Right renal pelvis (tissue), 4 donors: ENCODE results near the gene ALDH3B2. TPM values are rescaled to one million over a fixed set of nuclear protein-coding genes. Genes with fewer than 3 reads are reported as not detected.
A peak's percentile ranks its signal among the peaks of the same experiment; 100 is the strongest.

Experiments used
- DNase-seq, 4 donors: peaks; one replicate each; pipeline ENCODE4 v3.0.0-alpha.2; 2013; ENCODE audit warnings: low read depth in 4 of 4, low spot score in 3 of 4, missing footprints in 1 of 4
- polyA plus RNA-seq, 4 donors: library from polyadenylated mRNA; unstranded; fragments of 120-200 nt; gene quantifications; one replicate each; pipeline ENCODE4 v1.2.1, GENCODE V29; 2013; ENCODE audit not compliant: insufficient read length in 4 of 4

Gene ALDH3B2
- polyA plus RNA-seq, 4 donors: 1.9 to 4.8 (median 3.1) TPM

DNA sequence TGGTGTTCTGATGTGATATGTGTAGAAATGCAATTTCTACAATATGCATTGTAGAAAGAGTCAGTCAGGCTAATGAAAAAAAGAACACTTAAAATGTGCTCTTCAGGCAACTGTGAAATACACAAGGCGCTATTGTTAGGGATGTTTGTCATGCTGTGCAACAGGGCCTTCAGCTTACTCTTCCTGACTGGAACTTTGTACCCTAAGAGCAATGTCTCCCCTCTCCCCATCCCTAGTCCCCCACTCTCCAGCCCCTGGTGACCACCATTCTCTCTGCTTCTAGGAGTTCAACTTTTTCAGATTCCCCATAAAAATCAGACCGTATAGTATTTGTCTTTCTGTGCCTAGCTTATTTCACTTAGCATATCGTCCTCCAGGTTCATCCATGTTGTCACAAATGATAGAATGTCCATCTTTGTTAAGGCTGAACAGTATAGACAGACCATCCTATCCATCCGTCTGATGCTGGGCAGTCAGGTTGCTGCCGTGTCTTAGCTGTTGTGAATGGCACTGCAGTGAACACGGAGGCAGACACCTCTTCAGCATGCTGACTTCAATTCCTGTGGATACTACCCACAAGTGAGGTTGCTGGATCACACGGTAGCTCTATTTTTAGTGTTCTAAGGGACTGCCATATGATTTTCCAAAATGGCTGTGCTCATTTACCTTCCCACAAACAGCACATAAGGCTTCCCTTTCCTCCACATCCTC, 57.0 kb downstream of the ALDH3B2 start:
- DNase-seq: no peak

DNA sequence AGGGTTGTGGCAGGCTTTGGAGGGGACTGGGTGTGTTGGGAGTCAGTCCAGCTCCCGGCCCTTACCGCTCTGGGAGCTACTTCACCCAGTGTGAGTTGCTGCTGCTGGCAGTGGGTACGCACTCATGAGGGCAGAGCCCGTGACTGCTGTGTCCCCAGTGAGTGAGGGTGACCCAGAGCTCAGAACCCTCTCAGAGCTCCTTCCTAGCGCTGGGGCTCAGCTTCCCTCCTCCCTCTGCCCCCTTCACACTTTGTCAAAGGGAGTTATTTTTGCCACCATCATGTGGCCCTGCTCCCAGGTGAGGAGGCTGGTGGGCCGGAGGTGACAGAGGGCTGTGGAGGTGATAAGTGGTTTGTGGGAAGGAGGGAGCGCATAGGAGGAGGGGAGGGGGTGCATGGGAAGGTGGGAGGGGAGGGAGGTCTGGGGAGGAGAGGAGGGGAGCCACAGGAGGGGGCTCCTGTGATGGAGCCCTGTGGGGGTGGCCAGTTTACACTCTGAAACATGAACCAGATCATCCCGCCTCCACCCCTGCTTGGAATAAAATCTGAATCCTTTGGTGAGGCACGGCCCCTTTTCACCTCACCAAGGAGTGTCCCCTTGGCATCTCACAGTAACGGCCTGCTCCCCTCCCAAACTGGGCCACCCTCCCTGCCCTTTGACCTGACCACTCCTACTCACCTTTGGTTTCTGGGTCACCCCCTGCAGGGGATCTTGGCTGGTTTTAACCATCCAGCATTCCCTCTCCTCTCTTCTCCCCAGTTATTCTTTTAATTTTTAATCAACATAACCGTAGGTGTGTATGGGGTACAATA, 57.8 kb downstream of the ALDH3B2 start:
- DNase-seq: no peak

DNA sequence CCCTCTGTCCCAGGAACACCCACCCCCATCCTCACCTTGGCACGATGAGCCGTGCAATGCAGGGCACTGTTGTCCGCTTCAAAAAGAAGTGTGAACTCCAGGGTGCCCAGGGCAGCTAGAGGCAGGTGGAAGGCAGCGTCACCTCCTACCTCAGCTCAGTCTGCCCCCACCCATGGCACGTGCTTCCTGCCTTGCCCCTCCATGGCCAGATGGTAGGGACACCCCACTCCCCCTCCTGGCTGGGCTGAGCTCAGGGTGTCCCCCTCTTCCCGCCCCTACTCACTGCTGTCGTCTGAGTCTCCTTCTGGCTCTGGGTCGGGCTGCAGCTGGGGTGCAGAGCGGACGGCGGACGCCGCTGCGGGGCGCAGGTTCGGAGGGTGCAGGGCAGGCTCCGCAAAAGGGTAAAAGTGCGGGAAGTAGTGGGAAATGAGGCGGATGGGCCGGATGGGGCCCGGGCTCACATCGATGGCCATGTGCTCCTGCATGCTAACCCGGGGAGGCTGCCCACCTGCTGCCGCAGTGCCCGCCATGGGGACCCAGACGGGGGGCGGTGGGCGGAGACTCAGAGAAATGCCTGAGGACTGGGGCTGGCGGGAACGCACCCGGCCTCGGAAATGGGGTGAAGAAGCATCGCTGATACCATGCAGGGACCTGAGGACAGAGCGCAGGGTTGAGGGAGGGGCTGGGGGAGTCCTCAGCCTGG, 58.5 kb downstream of the ALDH3B2 start:
- no peak for DNase-seq

DNA sequence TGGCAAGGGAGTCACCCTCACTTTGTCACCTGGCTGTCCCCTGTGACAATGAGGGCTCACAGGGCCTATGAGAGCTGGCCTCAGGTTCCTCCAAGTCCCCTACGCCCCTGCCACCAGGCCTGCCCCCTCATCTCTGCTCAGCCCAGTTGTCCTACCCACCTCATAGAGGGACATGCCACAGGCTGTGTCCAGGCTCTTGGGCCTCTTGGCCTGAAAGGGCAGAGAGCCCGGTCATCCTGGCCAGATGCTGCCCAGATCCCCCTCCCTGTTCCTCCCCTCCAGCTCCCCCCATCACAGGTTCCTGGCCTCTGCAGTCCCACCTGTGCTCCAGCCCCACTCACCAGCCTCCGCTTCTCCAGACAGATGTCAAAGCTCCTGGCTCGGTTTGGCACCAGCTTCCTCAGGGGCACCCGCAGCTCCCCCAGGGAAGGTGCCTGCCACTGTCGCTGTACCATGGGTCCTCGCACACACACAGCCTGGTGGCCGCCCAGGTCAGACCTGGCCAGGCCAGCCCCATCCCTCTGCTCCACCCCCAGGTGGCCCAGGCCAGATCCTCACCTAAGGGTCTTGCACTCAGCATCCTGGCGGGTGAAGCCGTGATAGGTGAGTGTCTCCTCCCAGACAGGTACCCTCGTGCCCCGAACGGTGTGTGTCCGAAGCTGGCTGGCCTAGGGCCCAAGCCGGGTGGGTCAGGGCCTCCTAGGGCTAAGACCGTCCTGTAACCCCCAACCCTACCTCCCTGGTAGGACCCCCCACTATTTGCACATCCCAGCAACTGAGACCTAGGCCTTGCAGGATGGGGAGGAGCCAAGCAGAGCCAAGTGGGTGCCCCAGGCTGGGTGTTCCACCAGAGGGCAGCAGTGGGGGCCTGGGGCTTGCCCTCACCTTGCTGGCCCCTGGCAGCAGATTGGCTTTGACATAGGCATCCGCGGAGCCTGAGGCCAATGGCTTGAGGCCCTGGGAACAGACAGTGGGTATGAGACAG, 59.4 kb downstream of the ALDH3B2 start:
- DNase-seq: no peak

DNA sequence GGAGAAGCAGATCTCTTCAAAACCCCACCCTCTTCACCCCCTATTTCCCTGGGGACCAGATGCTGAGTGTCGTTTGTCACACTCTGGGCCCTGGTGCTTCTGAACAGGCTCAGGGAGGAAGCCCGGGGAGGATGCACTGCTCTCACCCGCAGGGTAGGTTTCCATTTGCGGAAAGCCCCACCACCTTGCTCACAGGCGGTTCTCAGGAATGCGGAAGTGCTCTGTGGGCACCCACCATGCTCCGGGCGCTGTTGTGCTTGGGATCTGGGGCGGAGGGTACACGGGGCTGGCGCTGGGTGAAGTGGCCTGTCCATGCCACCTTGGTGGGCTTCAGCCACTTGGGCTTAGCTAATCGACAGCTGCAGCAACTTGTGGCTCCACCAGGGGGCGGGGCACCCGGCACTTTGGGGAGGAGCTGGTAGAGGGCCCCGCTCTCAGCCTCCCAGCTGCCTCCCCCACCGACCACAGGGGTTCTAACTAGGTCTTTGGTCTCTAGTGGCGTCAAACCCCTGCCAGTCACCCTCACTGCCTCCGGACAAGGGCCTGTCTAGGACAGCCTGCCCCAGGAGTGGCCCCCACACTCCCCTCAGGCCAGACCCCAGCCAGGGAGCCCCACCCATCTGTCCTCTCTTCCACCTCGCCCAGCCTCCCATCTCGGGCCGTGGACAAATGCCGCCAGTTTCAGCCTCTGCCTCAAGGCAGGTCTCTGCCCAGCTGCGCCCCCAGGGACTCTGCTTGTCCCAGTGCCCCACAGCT, 60.3 kb downstream of the ALDH3B2 start:
- DNase-seq: peak in 1 of 4 donors; percentile 16

DNA sequence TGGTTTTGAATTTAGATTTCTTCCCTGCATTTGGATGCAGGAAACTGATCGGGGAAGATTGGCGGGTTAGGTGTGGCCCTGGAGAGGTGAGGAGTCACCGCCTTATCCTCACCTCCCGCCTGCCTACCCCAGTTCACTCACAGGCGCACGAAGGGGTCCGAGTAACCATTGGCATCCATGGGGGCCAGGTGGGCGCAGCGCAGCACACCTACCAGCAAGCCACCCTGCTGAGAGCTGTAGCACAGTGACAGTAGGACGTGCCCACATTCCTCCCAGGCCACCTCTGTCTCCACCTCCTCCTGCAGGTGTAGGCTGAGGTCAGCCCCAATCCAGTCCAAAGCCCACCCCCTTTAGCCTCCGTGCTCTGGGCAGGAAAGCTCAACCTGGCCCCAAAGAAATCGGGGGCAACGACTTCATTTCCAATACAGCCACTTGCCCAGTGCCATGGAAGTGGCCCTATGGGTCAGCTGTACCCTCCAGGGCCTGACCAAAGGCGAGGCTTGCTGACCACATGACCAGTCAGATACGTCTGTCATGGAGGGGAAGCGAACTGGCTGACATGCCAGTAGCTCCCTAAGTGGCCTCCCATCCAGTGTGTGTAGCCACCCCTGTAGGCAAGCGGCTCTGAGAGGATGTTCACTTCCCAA, 61.0 kb downstream of the ALDH3B2 start:
- no peak for DNase-seq

DNA sequence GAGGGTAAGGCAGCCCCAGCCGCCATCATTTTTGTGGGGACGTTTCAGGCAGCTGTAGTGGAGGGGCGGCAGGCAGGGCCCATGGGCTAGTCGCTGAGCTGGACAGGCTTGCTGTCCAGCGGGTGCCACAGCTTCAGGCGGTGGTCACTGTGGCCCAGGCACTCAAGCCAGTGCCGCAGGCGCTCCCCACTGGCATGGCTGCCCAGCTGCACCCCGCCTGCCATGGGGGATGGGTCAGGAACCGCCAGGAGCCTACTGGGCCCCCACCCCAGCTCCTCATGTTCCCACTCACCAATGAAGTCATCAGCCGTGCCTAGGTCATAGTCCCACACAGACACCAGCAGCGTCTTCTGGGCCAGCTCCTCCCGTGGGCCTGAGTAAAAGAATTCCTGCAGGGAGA, 61.7 kb downstream of the ALDH3B2 start:
- DNase-seq: no peak

Other genes starting within 250 kb of the ALDH3B2 start
- 10 to 100 TPM; 44.3 to 51.8 (median 45.4) TPM for gene RPS6KB2, start 246.1 kb downstream of the ALDH3B2 start, polyA plus RNA-seq
- gene PTPRCAP, start 236.9 kb downstream of the ALDH3B2 start, polyA plus RNA-seq: 1 to 10 TPM in 3 of 4 donors, under 1 TPM in 1; 0.96 to 2.7 (median 1.4) TPM
- gene CORO1B, start 231.1 kb downstream of the ALDH3B2 start, polyA plus RNA-seq: 10 to 100 TPM; 61.7 to 88.8 (median 66.6) TPM
- gene GPR152, start 221.9 kb downstream of the ALDH3B2 start, polyA plus RNA-seq: not detected
- under 1 TPM; 0.20 to 0.74 (median 0.41) TPM for gene CABP4, start 219.3 kb downstream of the ALDH3B2 start, polyA plus RNA-seq
- 10 to 100 TPM; 43.8 to 73.6 (median 49.3) TPM for gene TMEM134, start 205.4 kb downstream of the ALDH3B2 start, polyA plus RNA-seq
- 10 to 100 TPM; 55.4 to 71.8 (median 59.1) TPM for gene AIP, start 191.6 kb downstream of the ALDH3B2 start, polyA plus RNA-seq
- 10 to 100 TPM; 25.7 to 43.7 (median 32.1) TPM for gene PITPNM1, start 169.3 kb downstream of the ALDH3B2 start, polyA plus RNA-seq
- 10 to 100 TPM; 41.6 to 75.9 (median 49.0) TPM for gene CDK2AP2, start 166.5 kb downstream of the ALDH3B2 start, polyA plus RNA-seq
- under 1 TPM in 2 of 4 donors, not detected in 2; 0.19 to 0.61 TPM for gene CABP2, start 151.2 kb downstream of the ALDH3B2 start, polyA plus RNA-seq
- 1,000 to 10,000 TPM in 1 of 4 donors, 100 to 1,000 TPM in 3; 756 to 1,003 (median 789) TPM for gene GSTP1, start 90.8 kb downstream of the ALDH3B2 start, polyA plus RNA-seq
- 100 to 1,000 TPM; 168 to 207 (median 184) TPM for gene NDUFV1, start 67.7 kb downstream of the ALDH3B2 start, polyA plus RNA-seq
- gene NUDT8, start 44.7 kb downstream of the ALDH3B2 start, polyA plus RNA-seq: 1 to 10 TPM; 5.0 to 8.4 (median 6.8) TPM
- gene TBX10, start 34.9 kb downstream of the ALDH3B2 start, polyA plus RNA-seq: under 1 TPM in 2 of 4 donors, not detected in 2; 0.04 to 0.11 TPM
- 10 to 100 TPM; 21.4 to 39.0 (median 26.7) TPM for gene ACY3, start 23.9 kb downstream of the ALDH3B2 start, polyA plus RNA-seq